ENCODE measurements around the gene AFDN.

GRCh38 chr6:168002804-168003203 is 176.1 kb downstream of the AFDN start:
- TF ChIP-seq CTCF (IDR thresholded peaks at IDR 0.05): no peak
- no peak for TF ChIP-seq EP300 (IDR thresholded peaks at IDR 0.05)
- TF ChIP-seq POLR2AphosphoS5 (IDR thresholded peaks at IDR 0.05): no peak
- TF ChIP-seq POLR2A (IDR thresholded peaks at IDR 0.05): no peak

Measured in suprapubic skin (tissue), 4 donors.